ENCODE results near the gene RIMS1. TPM values are rescaled to one million over a fixed set of nuclear protein-coding genes. Genes with fewer than 3 reads are reported as not detected.

The RIMS1 gene
- total and polyA plus RNA-seq, 2 donors (not counting 3 experiments of a cell fraction or from before 2014, with no cell fraction given) = 0.15 TPM; not detected in 1

DNA sequence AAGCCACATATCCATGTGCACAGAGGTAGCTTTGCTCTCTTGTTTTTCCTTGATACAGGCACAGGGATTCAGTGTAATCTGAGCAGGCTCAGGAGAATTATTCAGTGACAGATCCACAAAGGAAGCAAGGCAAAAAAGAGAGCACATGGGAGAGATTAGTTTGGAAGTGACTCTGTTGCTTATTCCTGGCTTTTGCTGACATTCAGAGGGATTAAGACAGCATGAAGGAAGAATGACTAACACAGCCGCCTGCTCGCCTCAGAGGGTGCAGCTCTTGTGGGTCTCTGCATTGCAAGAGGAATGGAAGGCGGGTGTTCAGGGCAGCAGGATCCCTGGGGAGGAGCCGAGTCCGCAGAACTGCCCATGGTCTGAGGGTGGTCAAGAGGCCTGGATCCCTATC lies 532.1 kb downstream of the RIMS1 start:
- ChIA-PET POLR2A (no interaction called here), CTCF (interaction anchor here (1.0 to 11.0 kb wide), 2 partner anchors 198 to 713 kb away, joined by 4 to 278 read pairs; no protein-coding TSS in a partner anchor)
- H3K36me3 ChIP-seq (ENCODE audit: control insufficient read depth in 2 of 2, extremely low read depth in 1 of 2, insufficient read depth in 2 of 2, low read length in 2 of 2) = no peaks in the 10 kb centered on the region
- H3K27ac ChIP-seq (ENCODE audit: insufficient read depth, low read depth, low read length) = no peak overlapping the region
- H3K4me2 ChIP-seq (ENCODE audit: insufficient read depth, low read length) = no peak overlapping the region
- no peak overlapping the region for H3K4me3 ChIP-seq (replicated peaks in 1 of 3; ENCODE audit: insufficient read depth in 1 of 3, low read depth in 1 of 3, low read length in 3 of 3)
- FAIRE-seq (no peak), DNase-seq (ENCODE audit: low read depth, low spot score) (no peak)
- no peaks in the 10 kb centered on the region for H4K20me1 ChIP-seq (replicated peaks; ENCODE audit: control insufficient read depth, extremely low read depth, insufficient read depth, low read length)
- H3K9me1 ChIP-seq (replicated peaks; ENCODE audit: control insufficient read depth, extremely low read depth, insufficient read depth, low read length) = no peaks in the 10 kb centered on the region
- dilution Hi-C loops (cut with MboI; ENCODE audit: extremely low pct_ligation_motif_present, low sequenced_read_pairs) (no loop called here), intact Hi-C loops (cut with micrococcal nuclease) (no loop called here)
- no peak for TF ChIP-seq EZH2 (IDR thresholded peaks at IDR 0.05; ENCODE audit: borderline replicate concordance, low read depth, low read length, severe bottlenecking)
- TF ChIP-seq, protein P1, sequence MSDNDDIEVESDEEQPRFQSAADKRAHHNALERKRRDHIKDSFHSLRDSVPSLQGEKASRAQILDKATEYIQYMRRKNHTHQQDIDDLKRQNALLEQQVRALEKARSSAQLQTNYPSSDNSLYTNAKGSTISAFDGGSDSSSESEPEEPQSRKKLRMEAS (IDR thresholded peaks at IDR 0.05; ENCODE audit: insufficient read depth, insufficient read length) = no peak
- no peak for TF ChIP-seq JUN (IDR thresholded peaks at IDR 0.05; ENCODE audit: borderline replicate concordance, insufficient read depth, insufficient read length, low read depth)
- no peak for TF ChIP-seq MYC (IDR thresholded peaks at IDR 0.05; ENCODE audit: low read depth, low read length)
- TF ChIP-seq POLR2AphosphoS5 (IDR thresholded peaks at IDR 0.05; ENCODE audit: insufficient read depth, low read depth, low read length) = no peak
- no peak for TF ChIP-seq POLR2A (IDR thresholded peaks at IDR 0.05; ENCODE audit: low read depth, low read length)
- no peak for TF ChIP-seq FOS (IDR thresholded peaks at IDR 0.05; ENCODE audit: borderline replicate concordance, insufficient read depth, low read length)
- TF ChIP-seq, protein P2, sequence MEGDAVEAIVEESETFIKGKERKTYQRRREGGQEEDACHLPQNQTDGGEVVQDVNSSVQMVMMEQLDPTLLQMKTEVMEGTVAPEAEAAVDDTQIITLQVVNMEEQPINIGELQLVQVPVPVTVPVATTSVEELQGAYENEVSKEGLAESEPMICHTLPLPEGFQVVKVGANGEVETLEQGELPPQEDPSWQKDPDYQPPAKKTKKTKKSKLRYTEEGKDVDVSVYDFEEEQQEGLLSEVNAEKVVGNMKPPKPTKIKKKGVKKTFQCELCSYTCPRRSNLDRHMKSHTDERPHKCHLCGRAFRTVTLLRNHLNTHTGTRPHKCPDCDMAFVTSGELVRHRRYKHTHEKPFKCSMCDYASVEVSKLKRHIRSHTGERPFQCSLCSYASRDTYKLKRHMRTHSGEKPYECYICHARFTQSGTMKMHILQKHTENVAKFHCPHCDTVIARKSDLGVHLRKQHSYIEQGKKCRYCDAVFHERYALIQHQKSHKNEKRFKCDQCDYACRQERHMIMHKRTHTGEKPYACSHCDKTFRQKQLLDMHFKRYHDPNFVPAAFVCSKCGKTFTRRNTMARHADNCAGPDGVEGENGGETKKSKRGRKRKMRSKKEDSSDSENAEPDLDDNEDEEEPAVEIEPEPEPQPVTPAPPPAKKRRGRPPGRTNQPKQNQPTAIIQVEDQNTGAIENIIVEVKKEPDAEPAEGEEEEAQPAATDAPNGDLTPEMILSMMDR (IDR thresholded peaks at IDR 0.05; ENCODE audit: extremely low read depth in 1 of 2, insufficient read depth in 1 of 2, low read depth in 1 of 2, low read length in 2 of 2) = no peak
- TF ChIP-seq GATA2 (IDR thresholded peaks at IDR 0.05; ENCODE audit: insufficient read depth, insufficient read length, low read depth, low read length) = no peak
- H3K4me1 ChIP-seq (ENCODE audit: control insufficient read depth, extremely low read depth, insufficient read depth, low read length) = no peaks in the 10 kb centered on the region
- no peak overlapping the region for H2AFZ ChIP-seq (ENCODE audit: low read depth, low read length)
- no TSS peak for BruUV-seq (replicated peaks)
- H3K9me3 ChIP-seq (replicated peaks; ENCODE audit: control insufficient read depth, insufficient read depth, low read length) = no peaks in the 10 kb centered on the region
- H3K27me3 ChIP-seq (ENCODE audit: control insufficient read depth in 2 of 2, insufficient read depth in 2 of 2, low read length in 2 of 2) = peaks cover 6 to 15% of the 10 kb centered on the region in 2 experiments
- no peaks in the 10 kb centered on the region for H3K79me2 ChIP-seq (ENCODE audit: control insufficient read depth, insufficient read depth, low read length)
- H3K9ac ChIP-seq (replicated peaks; ENCODE audit: extremely low read depth, insufficient read depth, low read length) = no peak overlapping the region
